ENCODE results near the gene TOR1AIP1.
"Not testable (repeated sequence)": the region's sequence is repeated elsewhere in the genome, so short reads cannot be mapped to it uniquely, and the experiment has no call there.

TOR1AIP1 gene

GRCh38 chr1:179882253-179883039 lies at the start of gene TOR1AIP1:
Gene TOR1AIP1, plus strand, starts transcription at chr1:179882285. Its CDS starts 218 bp downstream, at chr1:179882503.
- POLR2A ChIA-PET (ENCODE audit: low non-redundant PET): no interaction called here
- H3K27ac ChIP-seq: peak within 1 kb of the TSS; percentile 98
- CTCF ChIA-PET: interaction anchor here (0.5 to 0.7 kb wide), 4 partner anchors 18 to 1396 kb away, joined by 3 read pairs; no protein-coding TSS in a partner anchor
- DNase-seq (ENCODE audit: low spot score): peak; percentile 90
- no peak for TF ChIP-seq CTCF (conservative IDR thresholded peaks at IDR 0.05; ENCODE audit: low read depth)

- CTCF ChIA-PET: interaction anchor here (1.2 kb wide), 1 partner anchor 22 kb away, joined by 4 read pairs; no protein-coding TSS in a partner anchor
- POLR2A ChIA-PET (ENCODE audit: low non-redundant PET); DNase-seq (ENCODE audit: low spot score); H3K27ac ChIP-seq: not testable (repeated sequence)
Observed at GRCh38 chr1:179836686-179837445, 45.2 kb upstream of the TOR1AIP1 start.

GRCh38 chr1:179840107-179840506 lies 42.0 kb upstream of the TOR1AIP1 start:
- ChIA-PET POLR2A (ENCODE audit: low non-redundant PET) (no interaction called here), CTCF (no interaction called here)
- no peak overlapping the region for H3K27ac ChIP-seq
- DNase-seq (ENCODE audit: low spot score): no peak
- TF ChIP-seq CTCF (conservative IDR thresholded peaks at IDR 0.05; ENCODE audit: low read depth): no peak

GRCh38 chr1:179848233-179848632 lies 33.9 kb upstream of the TOR1AIP1 start:
- TF ChIP-seq CTCF (conservative IDR thresholded peaks at IDR 0.05; ENCODE audit: low read depth): no peak
- POLR2A ChIA-PET (ENCODE audit: low non-redundant PET): no interaction called here
- CTCF ChIA-PET: interaction anchor here (0.6 kb wide), 1 partner anchor 262 kb away, joined by 3 read pairs; no protein-coding TSS in a partner anchor
- DNase-seq (ENCODE audit: low spot score): no peak
- no peak overlapping the region for H3K27ac ChIP-seq

GRCh38 chr1:179853102-179853501 lies 29.0 kb upstream of the TOR1AIP1 start:
- CTCF ChIA-PET: interaction anchor here (0.6 kb wide), 1 partner anchor 1010 kb away, joined by 3 read pairs; no protein-coding TSS in a partner anchor
- no peak overlapping the region for H3K27ac ChIP-seq
- TF ChIP-seq CTCF (conservative IDR thresholded peaks at IDR 0.05; ENCODE audit: low read depth): no peak
- DNase-seq (ENCODE audit: low spot score): no peak
- POLR2A ChIA-PET (ENCODE audit: low non-redundant PET): interaction anchor here (0.6 kb wide), 1 partner anchor 24 kb away, joined by 3 read pairs; no protein-coding TSS in a partner anchor

- H3K27ac ChIP-seq; POLR2A ChIA-PET (ENCODE audit: low non-redundant PET); DNase-seq (ENCODE audit: low spot score); CTCF ChIA-PET: not testable (repeated sequence)
Observed at GRCh38 chr1:179855831-179856230, 26.3 kb upstream of the TOR1AIP1 start.

GRCh38 chr1:179856296-179856695 lies 25.8 kb upstream of the TOR1AIP1 start:
- ChIA-PET CTCF (no interaction called here), POLR2A (ENCODE audit: low non-redundant PET) (no interaction called here)
- TF ChIP-seq CTCF (conservative IDR thresholded peaks at IDR 0.05; ENCODE audit: low read depth): no peak
- no peak for DNase-seq (ENCODE audit: low spot score)
- no peak overlapping the region for H3K27ac ChIP-seq
